WTC11 (cell line): ENCODE results near the gene ZNF773. TPM values are rescaled to one million over a fixed set of nuclear protein-coding genes. Genes with fewer than 3 reads are reported as not detected.
"Not testable (repeated sequence)": the region's sequence is repeated elsewhere in the genome, so short reads cannot be mapped to it uniquely, and the experiment has no call there.

Source experiments
- ATAC-seq: fragments of 200-7000 bp; cut with Tn5 transposase; 2 replicates; pipeline ENCODE4 v1.10.0; 2021; ENCODE audit warnings: mild to moderate bottlenecking, moderate library complexity
- CTCF ChIA-PET: fragments of 300-600 bp; sonication (Branson Sonifier 250); formaldehyde crosslinking; loops from one replicate; lab custom pipeline; 2021; ENCODE audit warnings: antibody characterized with exemption; lab: Charles Lee
- POLR2A ChIA-PET: fragments of 350-600 bp; sonication (Branson Sonifier 250); formaldehyde crosslinking; loops from one replicate; lab custom pipeline; 2021; ENCODE audit warnings: antibody characterized with exemption; lab: Charles Lee
- DNase-seq: peaks from one replicate; pipeline ENCODE4 v3.0.0; 2021; ENCODE audit warnings: low spot score
- H3K27ac Mint-ChIP-seq: 2 replicates; pipeline ENCODE4 v1.8.0; 2021; ENCODE audit warnings: mixed read lengths
- H3K27me3 Mint-ChIP-seq: 2 replicates; pipeline ENCODE4 v1.8.0; 2021; ENCODE audit warnings: low read depth, mild to moderate bottlenecking, moderate library complexity, mixed read lengths
- H3K36me3 Mint-ChIP-seq: 2 replicates; pipeline ENCODE4 v1.8.0; 2021; ENCODE audit warnings: mixed read lengths
- H3K4me1 Mint-ChIP-seq: 2 replicates; pipeline ENCODE4 v1.8.0; 2022; ENCODE audit warnings: mixed read lengths
- H3K4me3 Mint-ChIP-seq: 2 replicates; pipeline ENCODE4 v1.8.0; 2021; ENCODE audit warnings: mild to moderate bottlenecking, moderate library complexity, mixed read lengths
- H3K9me3 Mint-ChIP-seq: 2 replicates; pipeline ENCODE4 v1.8.0; 2021; ENCODE audit warnings: mixed read lengths
- ARID4B ChIP-seq: sonication (generic); formaldehyde crosslinking; IDR thresholded peaks from 2 replicates; pipeline ENCODE4 v1.8.0; 2023; ENCODE audit warnings: missing genetic modification reagents, mild to moderate bottlenecking, borderline replicate concordance
- CREM ChIP-seq: sonication (generic); formaldehyde crosslinking; IDR thresholded peaks from 2 replicates; pipeline ENCODE4 v1.8.1; 2022; ENCODE audit warnings: mild to moderate bottlenecking, missing genetic modification reagents, moderate library complexity
- MAX ChIP-seq: sonication (generic); formaldehyde crosslinking; IDR thresholded peaks from 2 replicates; pipeline ENCODE4 v1.8.0; 2022; ENCODE audit warnings: mild to moderate bottlenecking, missing genetic modification reagents
- NFATC4 ChIP-seq: fragments of 250-450 bp; sonication (Bioruptor Pico); IDR thresholded peaks from 2 replicates; pipeline ENCODE4 v1.9.0; 2021; ENCODE audit warnings: mild to moderate bottlenecking
- PRDM15 ChIP-seq: sonication (generic); formaldehyde crosslinking; IDR thresholded peaks from 2 replicates; pipeline ENCODE4 v1.8.0; 2022; ENCODE audit warnings: missing genetic modification reagents
- TEAD1 ChIP-seq: sonication (generic); formaldehyde crosslinking; IDR thresholded peaks from 2 replicates; pipeline ENCODE4 v1.8.0; 2022; ENCODE audit warnings: mild to moderate bottlenecking, missing genetic modification reagents
- ZBTB43 ChIP-seq: sonication (generic); formaldehyde crosslinking; IDR thresholded peaks from 2 replicates; pipeline ENCODE4 v1.8.1; 2023; ENCODE audit warnings: mild to moderate bottlenecking, missing genetic modification reagents
- ZNF219 ChIP-seq: sonication (generic); formaldehyde crosslinking; IDR thresholded peaks from 2 replicates; pipeline ENCODE4 v1.8.0; 2023; ENCODE audit warnings: missing genetic modification reagents, mild to moderate bottlenecking, borderline replicate concordance
- ZNF512 ChIP-seq: sonication (generic); formaldehyde crosslinking; IDR thresholded peaks from 2 replicates; pipeline ENCODE4 v1.8.1; 2022; ENCODE audit warnings: missing genetic modification reagents, borderline replicate concordance
- ZSCAN18 ChIP-seq: fragments of 250-450 bp; sonication (Bioruptor Pico); IDR thresholded peaks from 2 replicates; pipeline ENCODE4 v2.1.2; 2022; ENCODE audit warnings: mild to moderate bottlenecking, moderate library complexity
- total RNA-seq: library from RNA; stranded (reverse); gene quantifications from 3 replicates; pipeline ENCODE4 v1.2.3, GENCODE V29; 2021

Gene ZNF773
- total RNA-seq, 1 experiment from 2014 or later, result 8.6 TPM

GRCh38 chr19:57515255-57515654 is 15.5 kb downstream of the ZNF773 start (continued):
- no peak for TF ChIP-seq ARID4B (CRISPR knock-in tag)

GRCh38 chr19:57518021-57518420 is 18.3 kb downstream of the ZNF773 start:
- H3K27ac Mint-ChIP-seq, ATAC-seq, H3K4me1 Mint-ChIP-seq, DNase-seq, H3K4me3 Mint-ChIP-seq, POLR2A ChIA-PET, CTCF ChIA-PET: not testable (repeated sequence)
- peaks cover 29% of the 10 kb centered on the region for H3K36me3 Mint-ChIP-seq
- H3K9me3 Mint-ChIP-seq, result peaks cover 49% of the 10 kb centered on the region
- H3K27me3 Mint-ChIP-seq, result peaks cover 22% of the 10 kb centered on the region

- CTCF ChIA-PET, result interaction anchor here (0.7 to 0.9 kb wide), 3 partner anchors 25 to 138 kb away, joined by 3 read pairs; partner anchors contain the start of gene ZNF548
- POLR2A ChIA-PET, result interaction anchor here (0.8 kb wide), 1 partner anchor 10 kb away, joined by 3 read pairs; no protein-coding TSS in a partner anchor
- no peak for TF ChIP-seq ZSCAN18 (CRISPR knock-in tag)
- TF ChIP-seq TEAD1 (CRISPR knock-in tag), result no peak
- peak; percentile 80 for TF ChIP-seq PRDM15 (CRISPR knock-in tag)
- peak; percentile 91 for TF ChIP-seq MAX (CRISPR knock-in tag)
- peak; percentile 68; the same call in 1 of the 2 replicates for TF ChIP-seq ARID4B (CRISPR knock-in tag)
- TF ChIP-seq ZBTB43, result peak; percentile 71; the same call in 1 of the 2 replicates
- TF ChIP-seq CREM (CRISPR knock-in tag), result peak; percentile 59; the same call in 1 of the 2 replicates
- TF ChIP-seq NFATC4 (CRISPR knock-in tag), result no peak
- TF ChIP-seq ZNF512 (CRISPR knock-in tag), result no peak
- TF ChIP-seq ZNF219 (CRISPR knock-in tag), result no peak; the same call in 1 of the 2 replicates
Measured at GRCh38 chr19:57527136-57527881, 27.6 kb downstream of the ZNF773 start, which contains the start of gene ZNF549. TSS of gene ZNF549 (plus strand) at chr19:57527356. CDS start at chr19:57527574, 218 bp downstream.

More at GRCh38 chr19:57527136-57527881, 27.6 kb downstream of the ZNF773 start, which contains the start of gene ZNF549:
- Mint-ChIP-seq H3K27me3 (peaks cover 6% of the 10 kb centered on the region), H3K4me3 (peak within 1 kb of the TSS; percentile 92), H3K27ac (peak within 1 kb of the TSS; percentile 88), H3K9me3 (peaks cover 9% of the 10 kb centered on the region), H3K4me1 (peaks cover 11% of the 10 kb centered on the region), H3K36me3 (peaks cover 11% of the 10 kb centered on the region)
- DNase-seq (peak; percentile 94), ATAC-seq (peak; percentile 98)
